ENCODE data around the gene RSPH6A.

RSPH6A gene

DNA sequence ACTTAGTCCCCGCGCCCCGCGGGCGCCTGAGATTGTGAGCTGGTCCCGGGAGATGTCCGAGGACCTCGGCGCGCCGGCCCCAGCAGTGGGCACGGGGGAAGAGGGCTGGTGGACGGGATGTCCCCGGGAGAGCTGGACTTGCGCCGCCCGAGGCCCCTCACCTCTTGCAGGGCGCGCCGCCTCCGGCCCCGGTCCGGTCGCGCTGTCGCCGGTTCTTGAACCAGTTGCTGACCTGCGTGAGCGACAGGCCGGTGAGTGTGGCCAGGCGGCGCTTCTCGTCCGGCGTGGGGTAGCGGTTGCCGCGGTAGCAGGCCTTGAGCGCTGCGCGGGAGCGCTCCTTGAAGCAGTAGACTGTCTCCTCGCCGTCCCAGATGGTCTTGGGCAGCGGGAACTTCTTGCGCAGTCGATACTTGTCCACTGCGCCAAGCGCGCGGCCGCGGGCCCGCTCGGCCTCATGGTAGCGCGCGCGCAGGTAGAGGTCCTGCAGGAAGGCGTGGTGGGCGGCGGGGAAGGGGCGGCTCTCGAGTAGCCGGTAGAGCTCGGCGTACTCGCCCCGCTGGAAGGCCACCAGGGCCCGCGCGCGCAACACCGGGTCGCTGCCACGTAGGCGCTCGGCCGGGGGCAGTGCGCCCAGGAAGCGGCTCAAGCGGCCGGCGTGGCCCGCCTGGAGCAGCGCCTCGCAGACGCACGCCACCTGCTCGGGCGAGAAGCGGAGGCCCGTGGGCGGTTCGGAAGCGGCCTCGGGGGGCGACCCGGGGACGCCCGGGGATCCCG lies 47.0 kb downstream of the RSPH6A start (continued):
- no peak for TF ChIP-seq ZNF791 (tag by site-specific recombination; IDR thresholded peaks at IDR 0.05)
- TF ChIP-seq ZNF211 (tag by site-specific recombination; IDR thresholded peaks at IDR 0.05; ENCODE audit: low read depth): no peak
- TF ChIP-seq, protein P1, sequence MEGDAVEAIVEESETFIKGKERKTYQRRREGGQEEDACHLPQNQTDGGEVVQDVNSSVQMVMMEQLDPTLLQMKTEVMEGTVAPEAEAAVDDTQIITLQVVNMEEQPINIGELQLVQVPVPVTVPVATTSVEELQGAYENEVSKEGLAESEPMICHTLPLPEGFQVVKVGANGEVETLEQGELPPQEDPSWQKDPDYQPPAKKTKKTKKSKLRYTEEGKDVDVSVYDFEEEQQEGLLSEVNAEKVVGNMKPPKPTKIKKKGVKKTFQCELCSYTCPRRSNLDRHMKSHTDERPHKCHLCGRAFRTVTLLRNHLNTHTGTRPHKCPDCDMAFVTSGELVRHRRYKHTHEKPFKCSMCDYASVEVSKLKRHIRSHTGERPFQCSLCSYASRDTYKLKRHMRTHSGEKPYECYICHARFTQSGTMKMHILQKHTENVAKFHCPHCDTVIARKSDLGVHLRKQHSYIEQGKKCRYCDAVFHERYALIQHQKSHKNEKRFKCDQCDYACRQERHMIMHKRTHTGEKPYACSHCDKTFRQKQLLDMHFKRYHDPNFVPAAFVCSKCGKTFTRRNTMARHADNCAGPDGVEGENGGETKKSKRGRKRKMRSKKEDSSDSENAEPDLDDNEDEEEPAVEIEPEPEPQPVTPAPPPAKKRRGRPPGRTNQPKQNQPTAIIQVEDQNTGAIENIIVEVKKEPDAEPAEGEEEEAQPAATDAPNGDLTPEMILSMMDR (tag by site-specific recombination; IDR thresholded peaks at IDR 0.05): peak; percentile 25; the same call in 1 of the 2 replicates
- no peak for TF ChIP-seq ZNF560 (tag by site-specific recombination; IDR thresholded peaks at IDR 0.05; ENCODE audit: borderline replicate concordance)
- TF ChIP-seq ZNF404 (tag by site-specific recombination; IDR thresholded peaks at IDR 0.05): no peak
- TF ChIP-seq GLI4 (tag by site-specific recombination; IDR thresholded peaks at IDR 0.05): 0 out of 2 replicates have a peak, but pooled peaks have one; percentile 36
- no peak for TF ChIP-seq ZNF639 (tag by site-specific recombination; IDR thresholded peaks at IDR 0.05)
- no peak for TF ChIP-seq ZNF19 (tag by site-specific recombination; IDR thresholded peaks at IDR 0.05; ENCODE audit: low read depth)
- no peak for TF ChIP-seq ZNF426 (tag by site-specific recombination; IDR thresholded peaks at IDR 0.05)
- TF ChIP-seq ZNF501 (tag by site-specific recombination; IDR thresholded peaks at IDR 0.05): no peak
- no peak for TF ChIP-seq ZNF148 (tag by site-specific recombination; IDR thresholded peaks at IDR 0.05; ENCODE audit: borderline replicate concordance)
- TF ChIP-seq OSR2 (tag by site-specific recombination; IDR thresholded peaks at IDR 0.05): no peak
- TF ChIP-seq ZXDB (tag by site-specific recombination; IDR thresholded peaks at IDR 0.05): peak; percentile 15; the same call in 1 of the 2 replicates
- no peak for TF ChIP-seq OVOL3 (tag by site-specific recombination; IDR thresholded peaks at IDR 0.05)
- TF ChIP-seq ZNF660 (tag by site-specific recombination; IDR thresholded peaks at IDR 0.05): no peak
- TF ChIP-seq ZNF302 (tag by site-specific recombination; IDR thresholded peaks at IDR 0.05; ENCODE audit: low read depth): no peak
- TF ChIP-seq ZFP41 (tag by site-specific recombination; IDR thresholded peaks at IDR 0.05; ENCODE audit: borderline replicate concordance): no peak
- TF ChIP-seq, protein P2, sequence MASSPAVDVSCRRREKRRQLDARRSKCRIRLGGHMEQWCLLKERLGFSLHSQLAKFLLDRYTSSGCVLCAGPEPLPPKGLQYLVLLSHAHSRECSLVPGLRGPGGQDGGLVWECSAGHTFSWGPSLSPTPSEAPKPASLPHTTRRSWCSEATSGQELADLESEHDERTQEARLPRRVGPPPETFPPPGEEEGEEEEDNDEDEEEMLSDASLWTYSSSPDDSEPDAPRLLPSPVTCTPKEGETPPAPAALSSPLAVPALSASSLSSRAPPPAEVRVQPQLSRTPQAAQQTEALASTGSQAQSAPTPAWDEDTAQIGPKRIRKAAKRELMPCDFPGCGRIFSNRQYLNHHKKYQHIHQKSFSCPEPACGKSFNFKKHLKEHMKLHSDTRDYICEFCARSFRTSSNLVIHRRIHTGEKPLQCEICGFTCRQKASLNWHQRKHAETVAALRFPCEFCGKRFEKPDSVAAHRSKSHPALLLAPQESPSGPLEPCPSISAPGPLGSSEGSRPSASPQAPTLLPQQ (tag by site-specific recombination; IDR thresholded peaks at IDR 0.05): peak; percentile 34
- TF ChIP-seq BCL6B (tag by site-specific recombination; IDR thresholded peaks at IDR 0.05): no peak
- TF ChIP-seq ZNF23 (tag by site-specific recombination; IDR thresholded peaks at IDR 0.05; ENCODE audit: borderline replicate concordance): no peak
- no peak for TF ChIP-seq ZNF341 (tag by site-specific recombination; IDR thresholded peaks at IDR 0.05; ENCODE audit: low read depth)
- peak; percentile 39 for TF ChIP-seq BCL11B (tag by site-specific recombination; IDR thresholded peaks at IDR 0.05; ENCODE audit: low read depth)
- no peak for TF ChIP-seq FEZF1 (tag by site-specific recombination; IDR thresholded peaks at IDR 0.05)
- TF ChIP-seq, protein P3, sequence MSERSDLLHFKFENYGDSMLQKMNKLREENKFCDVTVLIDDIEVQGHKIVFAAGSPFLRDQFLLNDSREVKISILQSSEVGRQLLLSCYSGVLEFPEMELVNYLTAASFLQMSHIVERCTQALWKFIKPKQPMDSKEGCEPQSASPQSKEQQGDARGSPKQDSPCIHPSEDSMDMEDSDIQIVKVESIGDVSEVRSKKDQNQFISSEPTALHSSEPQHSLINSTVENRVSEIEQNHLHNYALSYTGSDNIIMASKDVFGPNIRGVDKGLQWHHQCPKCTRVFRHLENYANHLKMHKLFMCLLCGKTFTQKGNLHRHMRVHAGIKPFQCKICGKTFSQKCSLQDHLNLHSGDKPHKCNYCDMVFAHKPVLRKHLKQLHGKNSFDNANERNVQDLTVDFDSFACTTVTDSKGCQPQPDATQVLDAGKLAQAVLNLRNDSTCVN (tag by site-specific recombination; optimal IDR thresholded peaks at IDR 0.05): peak; percentile 98
- TF ChIP-seq ZNF747 (tag by site-specific recombination; IDR thresholded peaks at IDR 0.05): no peak
- TF ChIP-seq, protein P4, sequence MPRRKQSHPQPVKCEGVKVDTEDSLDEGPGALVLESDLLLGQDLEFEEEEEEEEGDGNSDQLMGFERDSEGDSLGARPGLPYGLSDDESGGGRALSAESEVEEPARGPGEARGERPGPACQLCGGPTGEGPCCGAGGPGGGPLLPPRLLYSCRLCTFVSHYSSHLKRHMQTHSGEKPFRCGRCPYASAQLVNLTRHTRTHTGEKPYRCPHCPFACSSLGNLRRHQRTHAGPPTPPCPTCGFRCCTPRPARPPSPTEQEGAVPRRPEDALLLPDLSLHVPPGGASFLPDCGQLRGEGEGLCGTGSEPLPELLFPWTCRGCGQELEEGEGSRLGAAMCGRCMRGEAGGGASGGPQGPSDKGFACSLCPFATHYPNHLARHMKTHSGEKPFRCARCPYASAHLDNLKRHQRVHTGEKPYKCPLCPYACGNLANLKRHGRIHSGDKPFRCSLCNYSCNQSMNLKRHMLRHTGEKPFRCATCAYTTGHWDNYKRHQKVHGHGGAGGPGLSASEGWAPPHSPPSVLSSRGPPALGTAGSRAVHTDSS (tag by site-specific recombination; IDR thresholded peaks at IDR 0.05): no peak
- TF ChIP-seq ZNF624 (tag by site-specific recombination; IDR thresholded peaks at IDR 0.05): no peak
- TF ChIP-seq ZNF510 (tag by site-specific recombination; IDR thresholded peaks at IDR 0.05; ENCODE audit: insufficient replicate concordance): no peak
- TF ChIP-seq ZSCAN23 (tag by site-specific recombination; IDR thresholded peaks at IDR 0.05): no peak

Measured in HEK293 (cell line).